WTC11 (cell line): ENCODE measurements around the gene HSFX3. TPM values are rescaled to one million over a fixed set of nuclear protein-coding genes. Genes with fewer than 3 reads are reported as not detected.
"Not testable (repeated sequence)": the region's sequence is repeated elsewhere in the genome, so short reads cannot be mapped to it uniquely, and the experiment has no call there.

Experiments
- ATAC-seq: fragments of 200-7000 bp; cut with Tn5 transposase; 2 replicates; pipeline ENCODE4 v1.10.0; 2021; ENCODE audit warnings: mild to moderate bottlenecking, moderate library complexity
- CTCF ChIA-PET: fragments of 300-600 bp; sonication (Branson Sonifier 250); formaldehyde crosslinking; loops from one replicate; lab custom pipeline; 2021; ENCODE audit warnings: antibody characterized with exemption; lab: Charles Lee
- POLR2A ChIA-PET: fragments of 350-600 bp; sonication (Branson Sonifier 250); formaldehyde crosslinking; loops from one replicate; lab custom pipeline; 2021; ENCODE audit warnings: antibody characterized with exemption; lab: Charles Lee
- DNase-seq: peaks from one replicate; pipeline ENCODE4 v3.0.0; 2021; ENCODE audit warnings: low spot score
- H3K27ac Mint-ChIP-seq: 2 replicates; pipeline ENCODE4 v1.8.0; 2021; ENCODE audit warnings: mixed read lengths
- H3K27me3 Mint-ChIP-seq: 2 replicates; pipeline ENCODE4 v1.8.0; 2021; ENCODE audit warnings: low read depth, mild to moderate bottlenecking, moderate library complexity, mixed read lengths
- H3K36me3 Mint-ChIP-seq: 2 replicates; pipeline ENCODE4 v1.8.0; 2021; ENCODE audit warnings: mixed read lengths
- H3K4me1 Mint-ChIP-seq: 2 replicates; pipeline ENCODE4 v1.8.0; 2022; ENCODE audit warnings: mixed read lengths
- H3K4me3 Mint-ChIP-seq: 2 replicates; pipeline ENCODE4 v1.8.0; 2021; ENCODE audit warnings: mild to moderate bottlenecking, moderate library complexity, mixed read lengths
- H3K9me3 Mint-ChIP-seq: 2 replicates; pipeline ENCODE4 v1.8.0; 2021; ENCODE audit warnings: mixed read lengths
- AFF4 ChIP-seq: sonication (generic); formaldehyde crosslinking; IDR thresholded peaks from 2 replicates; pipeline ENCODE4 v1.8.1; 2023; ENCODE audit warnings: mild to moderate bottlenecking, missing genetic modification reagents, borderline replicate concordance
- CTCF ChIP-seq: fragments of 200-600 bp; IDR thresholded peaks from 2 replicates; pipeline ENCODE4 v1.8.0; 2022; ENCODE audit warnings: antibody characterized with exemption
- GABPB1 ChIP-seq: sonication (generic); formaldehyde crosslinking; IDR thresholded peaks from 2 replicates; pipeline ENCODE4 v1.8.1; 2023; ENCODE audit warnings: mild to moderate bottlenecking, missing genetic modification reagents
- IRF2 ChIP-seq: sonication (generic); formaldehyde crosslinking; IDR thresholded peaks from 2 replicates; pipeline ENCODE4 v1.8.0; 2022; ENCODE audit warnings: low read depth, missing genetic modification reagents, borderline replicate concordance
- JAZF1 ChIP-seq: fragments of 250-450 bp; sonication (Bioruptor Pico); IDR thresholded peaks from 2 replicates; pipeline ENCODE4 v1.9.0; 2021; ENCODE audit warnings: moderate library complexity, mild to moderate bottlenecking, inconsistent platforms
- OVOL2 ChIP-seq: fragments of 250-450 bp; sonication (Bioruptor Pico); IDR thresholded peaks from 2 replicates; pipeline ENCODE4 v1.9.0; 2021; ENCODE audit warnings: mild to moderate bottlenecking, borderline replicate concordance
- SP1 ChIP-seq: sonication (generic); formaldehyde crosslinking; conservative IDR thresholded peaks from 2 replicates; pipeline ENCODE4 v1.8.1; 2022; ENCODE audit warnings: missing genetic modification reagents
- TCF7 ChIP-seq: sonication (generic); formaldehyde crosslinking; IDR thresholded peaks from 2 replicates; pipeline ENCODE4 v1.8.0; 2022; ENCODE audit warnings: mild to moderate bottlenecking, low read depth, missing genetic modification reagents, moderate library complexity
- ZNF232 ChIP-seq: sonication (generic); formaldehyde crosslinking; IDR thresholded peaks from 2 replicates; pipeline ENCODE4 v1.8.0; 2022; ENCODE audit warnings: mild to moderate bottlenecking, missing genetic modification reagents
- total RNA-seq: library from RNA; stranded (reverse); gene quantifications from 3 replicates; pipeline ENCODE4 v1.2.3, GENCODE V29; 2021
- TF ChIP-seq, protein P1 (sequence below): sonication (generic); formaldehyde crosslinking; IDR thresholded peaks from 2 replicates; pipeline ENCODE4 v1.8.1; 2023; ENCODE audit warnings: mild to moderate bottlenecking, missing genetic modification reagents
- TF ChIP-seq, protein P2 (sequence below): sonication (generic); formaldehyde crosslinking; IDR thresholded peaks from 2 replicates; pipeline ENCODE4 v1.8.0; 2022; ENCODE audit warnings: mild to moderate bottlenecking, missing genetic modification reagents

Gene HSFX3
- total RNA-seq, 1 experiment from 2014 or later, result not detected

- CTCF ChIA-PET, result interaction anchor here (0.5 to 3.2 kb wide), 8 partner anchors 12 to 399 kb away, joined by 3 to 33 read pairs (median 6); partner anchors contain the start of genes EOLA2 and IDS
- ATAC-seq (peak; percentile 17), DNase-seq (peak; percentile 82)
- Mint-ChIP-seq H3K36me3 (no peaks in the 10 kb centered on the region), H3K4me3 (peak overlapping the region; percentile 81), H3K9me3 (no peaks in the 10 kb centered on the region), H3K27ac (no peak overlapping the region), H3K27me3 (peaks cover 10% of the 10 kb centered on the region), H3K4me1 (peaks cover 8% of the 10 kb centered on the region; the same call in 1 of the 2 replicates)
- POLR2A ChIA-PET, result interaction anchor here (0.6 to 1.4 kb wide), 5 partner anchors 17 to 399 kb away, joined by 4 to 6 read pairs (median 4); partner anchors contain the start of genes EOLA2 and IDS
- TF ChIP-seq, protein P1, sequence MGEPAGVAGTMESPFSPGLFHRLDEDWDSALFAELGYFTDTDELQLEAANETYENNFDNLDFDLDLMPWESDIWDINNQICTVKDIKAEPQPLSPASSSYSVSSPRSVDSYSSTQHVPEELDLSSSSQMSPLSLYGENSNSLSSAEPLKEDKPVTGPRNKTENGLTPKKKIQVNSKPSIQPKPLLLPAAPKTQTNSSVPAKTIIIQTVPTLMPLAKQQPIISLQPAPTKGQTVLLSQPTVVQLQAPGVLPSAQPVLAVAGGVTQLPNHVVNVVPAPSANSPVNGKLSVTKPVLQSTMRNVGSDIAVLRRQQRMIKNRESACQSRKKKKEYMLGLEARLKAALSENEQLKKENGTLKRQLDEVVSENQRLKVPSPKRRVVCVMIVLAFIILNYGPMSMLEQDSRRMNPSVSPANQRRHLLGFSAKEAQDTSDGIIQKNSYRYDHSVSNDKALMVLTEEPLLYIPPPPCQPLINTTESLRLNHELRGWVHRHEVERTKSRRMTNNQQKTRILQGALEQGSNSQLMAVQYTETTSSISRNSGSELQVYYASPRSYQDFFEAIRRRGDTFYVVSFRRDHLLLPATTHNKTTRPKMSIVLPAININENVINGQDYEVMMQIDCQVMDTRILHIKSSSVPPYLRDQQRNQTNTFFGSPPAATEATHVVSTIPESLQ (CRISPR knock-in tag), result no peak
- TF ChIP-seq AFF4 (CRISPR knock-in tag) (no peak), JAZF1 (CRISPR knock-in tag) (no peak), OVOL2 (CRISPR knock-in tag) (no peak), GABPB1 (CRISPR knock-in tag) (no peak), ZNF232 (CRISPR knock-in tag) (no peak), CTCF (no peak), IRF2 (CRISPR knock-in tag) (no peak)
- TF ChIP-seq, protein P2, sequence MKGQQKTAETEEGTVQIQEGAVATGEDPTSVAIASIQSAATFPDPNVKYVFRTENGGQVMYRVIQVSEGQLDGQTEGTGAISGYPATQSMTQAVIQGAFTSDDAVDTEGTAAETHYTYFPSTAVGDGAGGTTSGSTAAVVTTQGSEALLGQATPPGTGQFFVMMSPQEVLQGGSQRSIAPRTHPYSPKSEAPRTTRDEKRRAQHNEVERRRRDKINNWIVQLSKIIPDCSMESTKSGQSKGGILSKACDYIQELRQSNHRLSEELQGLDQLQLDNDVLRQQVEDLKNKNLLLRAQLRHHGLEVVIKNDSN (CRISPR knock-in tag), result no peak
These were observed 9.5 kb downstream of the HSFX3 start for GRCh38 chrX:149540131-149540620.

DNA sequence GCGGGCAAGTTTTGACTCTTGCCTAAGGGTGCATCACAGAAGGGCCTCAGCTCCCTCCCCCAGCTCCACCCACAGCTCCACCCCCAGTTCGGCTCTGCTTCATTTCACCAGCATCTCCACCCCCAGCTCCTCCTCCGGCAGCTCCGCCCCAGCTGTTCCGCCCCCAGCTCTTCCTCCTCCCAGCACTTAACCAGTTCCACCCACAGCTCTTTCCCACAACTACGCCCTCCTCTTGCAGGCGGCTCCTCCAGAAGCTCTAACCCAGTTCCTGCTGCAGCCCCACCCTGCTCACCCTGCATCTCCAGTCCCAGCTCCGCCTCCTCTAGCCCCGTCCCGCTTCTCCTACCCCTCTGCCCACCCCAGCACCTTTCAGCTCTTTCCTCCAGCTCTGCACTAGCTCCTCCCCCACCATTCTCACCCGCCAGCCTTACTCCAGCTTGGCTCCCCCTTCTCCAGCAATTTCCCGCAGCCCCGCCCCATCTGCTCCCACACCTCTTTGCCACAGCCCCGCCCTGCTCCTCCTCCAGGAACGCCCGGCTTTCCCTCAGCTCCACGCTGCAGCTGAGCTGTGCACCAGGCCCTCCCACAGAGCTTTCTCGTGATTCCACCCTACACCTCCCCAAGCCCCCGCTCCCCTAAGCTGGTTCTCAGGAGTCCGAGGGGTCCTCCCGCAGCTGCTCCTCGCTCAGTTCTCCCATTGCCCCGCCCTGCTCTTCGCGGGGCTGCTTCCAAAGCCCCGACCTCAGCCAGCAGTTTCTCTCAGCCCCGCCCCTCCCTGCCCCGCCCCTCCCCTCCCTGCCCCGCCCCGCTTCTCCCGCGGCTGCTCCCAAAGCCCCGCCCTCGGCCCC is 10.2 kb downstream of the HSFX3 start:
- Mint-ChIP-seq H3K27ac (peak overlapping the region; percentile 82; the same call in 1 of the 2 replicates), H3K4me3 (peak overlapping the region; percentile 80), H3K9me3 (no peaks in the 10 kb centered on the region), H3K27me3 (peaks cover 10% of the 10 kb centered on the region), H3K36me3 (no peaks in the 10 kb centered on the region), H3K4me1 (peaks cover 8% of the 10 kb centered on the region; the same call in 1 of the 2 replicates)
- CTCF ChIA-PET, result interaction anchor here (0.5 to 3.2 kb wide), 8 partner anchors 11 to 400 kb away, joined by 3 to 33 read pairs (median 6); partner anchors contain the start of genes EOLA2 and IDS
- ATAC-seq (peak; percentile 73), DNase-seq (peak; percentile 83)
- POLR2A ChIA-PET, result interaction anchor here (0.6 to 1.4 kb wide), 5 partner anchors 17 to 400 kb away, joined by 3 to 6 read pairs (median 4); partner anchors contain the start of gene IDS
- 0 out of 2 replicates have a peak, but pooled peaks have one; percentile 14 for TF ChIP-seq SP1 (CRISPR knock-in tag)
- no peak for TF ChIP-seq TCF7

- H3K4me3 Mint-ChIP-seq, H3K9me3 Mint-ChIP-seq, H3K36me3 Mint-ChIP-seq, H3K27ac Mint-ChIP-seq, H3K4me1 Mint-ChIP-seq, DNase-seq, POLR2A ChIA-PET, CTCF ChIA-PET, ATAC-seq: not testable (repeated sequence)
- H3K27me3 Mint-ChIP-seq, result peaks cover 10% of the 10 kb centered on the region
These were observed 12.2 kb downstream of the HSFX3 start for GRCh38 chrX:149537474-149537873.

- POLR2A ChIA-PET, H3K27ac Mint-ChIP-seq, H3K27me3 Mint-ChIP-seq, DNase-seq, H3K4me3 Mint-ChIP-seq, H3K9me3 Mint-ChIP-seq, H3K4me1 Mint-ChIP-seq, H3K36me3 Mint-ChIP-seq, ATAC-seq: not testable (repeated sequence)
- CTCF ChIA-PET, result interaction anchor here (1.4 kb wide), 1 partner anchor 7 kb away, joined by 3 read pairs; no protein-coding TSS in a partner anchor
These were observed 14.7 kb downstream of the HSFX3 start for GRCh38 chrX:149534926-149535602.

DNA sequence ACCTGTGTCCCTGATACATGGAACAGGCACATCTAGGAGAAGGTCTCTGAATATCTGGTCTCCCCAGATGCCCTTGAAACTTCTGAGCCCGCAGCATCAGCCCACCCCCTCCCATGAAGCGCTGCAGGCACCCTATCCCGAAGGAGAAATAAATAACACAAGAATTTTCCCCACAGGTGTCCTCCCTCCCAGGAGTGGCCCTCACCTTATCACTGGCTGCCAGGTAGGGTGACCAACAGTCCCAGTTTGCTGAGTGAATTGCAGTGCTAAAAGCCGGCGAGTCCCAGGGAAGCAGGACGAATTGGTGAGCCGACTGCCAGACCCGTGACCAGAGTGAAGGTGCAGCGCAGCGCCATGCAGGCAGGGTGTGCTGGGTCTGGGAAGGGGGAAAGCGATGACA is 15.7 kb downstream of the HSFX3 start:
- H3K27me3 Mint-ChIP-seq, H3K4me1 Mint-ChIP-seq, POLR2A ChIA-PET, H3K9me3 Mint-ChIP-seq, H3K27ac Mint-ChIP-seq, CTCF ChIA-PET, H3K36me3 Mint-ChIP-seq, DNase-seq, ATAC-seq, H3K4me3 Mint-ChIP-seq: not testable (repeated sequence)
